MM.1S (cell line): ENCODE data around the gene ENTPD8.

Experiments used
- DNase-seq: peaks from one replicate; pipeline ENCODE4 v3.0.0-alpha.2; 2015
- H2AFZ ChIP-seq: fragments of 300-600 bp; sonication (generic); 2 replicates; pipeline ENCODE4 v1.6.0; 2016; ENCODE audit warnings: antibody characterized with exemption, low read length
- H3F3A ChIP-seq: fragments of 300-600 bp; sonication (generic); 2 replicates; pipeline ENCODE4 v1.6.1; 2016; ENCODE audit warnings: mild to moderate bottlenecking, antibody characterized with exemption, low read length, moderate library complexity, mixed read lengths; ENCODE audit not compliant: insufficient read depth
- H3K27ac ChIP-seq: fragments of 300-600 bp; sonication (generic); 2 replicates; pipeline ENCODE4 v1.5.1; 2016; ENCODE audit warnings: mild to moderate bottlenecking, low read length
- H3K27me3 ChIP-seq: fragments of 300-600 bp; sonication (generic); replicated peaks from 2 replicates; pipeline ENCODE4 v1.6.0; 2016; ENCODE audit warnings: low read length; ENCODE audit not compliant: insufficient read depth
- H3K36me3 ChIP-seq: fragments of 300-600 bp; sonication (generic); replicated peaks from 2 replicates; pipeline ENCODE4 v1.6.1; 2016; ENCODE audit warnings: mild to moderate bottlenecking, low read length, mixed read lengths; ENCODE audit not compliant: insufficient read depth
- H3K4me1 ChIP-seq: fragments of 300-600 bp; sonication (generic); 2 replicates; pipeline ENCODE4 v1.6.1; 2016; ENCODE audit warnings: low read length, mixed read lengths
- H3K4me2 ChIP-seq: fragments of 300-600 bp; sonication (generic); 2 replicates; pipeline ENCODE4 v1.6.0; 2016; ENCODE audit warnings: low read depth, low read length
- H3K4me3 ChIP-seq: fragments of 300-600 bp; sonication (generic); 2 replicates; pipeline ENCODE4 v1.5.1; 2016; ENCODE audit warnings: low read length, mixed read lengths
- H3K79me2 ChIP-seq: fragments of 300-600 bp; sonication (generic); 2 replicates; pipeline ENCODE4 v1.6.1; 2016; ENCODE audit warnings: mixed run types, low read length, mixed read lengths
- H3K9ac ChIP-seq: fragments of 300-600 bp; sonication (generic); 2 replicates; pipeline ENCODE4 v1.6.1; 2016; ENCODE audit warnings: low read length, mixed read lengths
- H3K9me2 ChIP-seq: fragments of 300-600 bp; sonication (generic); replicated peaks from 2 replicates; pipeline ENCODE4 v1.6.1; 2016; ENCODE audit warnings: mild to moderate bottlenecking, low read length, mixed read lengths; ENCODE audit not compliant: insufficient read depth
- H3K9me3 ChIP-seq: fragments of 300-600 bp; sonication (generic); replicated peaks from 2 replicates; pipeline ENCODE4 v1.6.1; 2016; ENCODE audit warnings: mild to moderate bottlenecking, low read length, mixed read lengths; ENCODE audit not compliant: insufficient read depth
- H4K20me1 ChIP-seq: fragments of 300-600 bp; sonication (generic); 2 replicates; pipeline ENCODE4 v1.6.1; 2016; ENCODE audit warnings: mild to moderate bottlenecking, low read length, moderate library complexity, mixed read lengths; ENCODE audit not compliant: insufficient read depth
- EZH2 ChIP-seq: fragments of 300-600 bp; sonication (generic); optimal IDR thresholded peaks from 2 replicates; pipeline ENCODE3; 2017; ENCODE audit warnings: low read depth, mild to moderate bottlenecking, antibody characterized with exemption, low read length, mixed read lengths
- EZH2phosphoT487 ChIP-seq: fragments of 300-600 bp; sonication (generic); IDR thresholded peaks from 2 replicates; pipeline ENCODE4 v1.6.1; 2018; ENCODE audit warnings: antibody characterized with exemption, low read length
- TF ChIP-seq, protein P1 (sequence below): fragments of 300-600 bp; sonication (generic); IDR thresholded peaks from 2 replicates; pipeline ENCODE4 v1.5.1; 2016; ENCODE audit warnings: antibody characterized with exemption, low read length, mixed read lengths

ENTPD8 gene

DNA sequence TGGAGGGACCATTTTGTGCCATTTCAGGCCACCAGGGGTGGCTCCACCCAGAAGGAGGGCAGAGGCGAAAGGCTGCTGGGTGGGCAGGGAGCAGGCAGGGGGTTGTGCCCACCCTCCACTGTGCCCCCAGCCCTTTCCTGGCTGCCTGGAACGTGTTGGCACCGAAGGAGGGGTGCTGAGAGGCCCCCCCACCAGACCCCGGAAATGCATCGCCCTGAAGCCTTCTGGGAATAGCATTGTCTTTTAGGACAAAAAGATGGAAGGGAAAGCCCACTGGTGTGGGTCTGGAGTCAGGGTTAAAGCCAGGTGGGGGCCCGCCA, 12.9 kb downstream of the ENTPD8 start:
- Histone ChIP-seq H3K79me2 (no peaks in the 10 kb centered on the region), H3K4me2 (no peak overlapping the region), H3K9ac (no peak overlapping the region), H3K9me3 (no peaks in the 10 kb centered on the region), H4K20me1 (no peaks in the 10 kb centered on the region), H3K4me1 (no peaks in the 10 kb centered on the region), H3K27me3 (peaks cover 88% of the 10 kb centered on the region), H3K36me3 (no peaks in the 10 kb centered on the region), H3K9me2 (no peaks in the 10 kb centered on the region), H3K4me3 (no peak overlapping the region), H2AFZ (no peak overlapping the region), H3F3A (peaks cover 5% of the 10 kb centered on the region; the same call in 1 of the 2 replicates), H3K27ac (no peak overlapping the region)
- no peak for TF ChIP-seq EZH2
- no peak for TF ChIP-seq EZH2phosphoT487
- TF ChIP-seq, protein P1, sequence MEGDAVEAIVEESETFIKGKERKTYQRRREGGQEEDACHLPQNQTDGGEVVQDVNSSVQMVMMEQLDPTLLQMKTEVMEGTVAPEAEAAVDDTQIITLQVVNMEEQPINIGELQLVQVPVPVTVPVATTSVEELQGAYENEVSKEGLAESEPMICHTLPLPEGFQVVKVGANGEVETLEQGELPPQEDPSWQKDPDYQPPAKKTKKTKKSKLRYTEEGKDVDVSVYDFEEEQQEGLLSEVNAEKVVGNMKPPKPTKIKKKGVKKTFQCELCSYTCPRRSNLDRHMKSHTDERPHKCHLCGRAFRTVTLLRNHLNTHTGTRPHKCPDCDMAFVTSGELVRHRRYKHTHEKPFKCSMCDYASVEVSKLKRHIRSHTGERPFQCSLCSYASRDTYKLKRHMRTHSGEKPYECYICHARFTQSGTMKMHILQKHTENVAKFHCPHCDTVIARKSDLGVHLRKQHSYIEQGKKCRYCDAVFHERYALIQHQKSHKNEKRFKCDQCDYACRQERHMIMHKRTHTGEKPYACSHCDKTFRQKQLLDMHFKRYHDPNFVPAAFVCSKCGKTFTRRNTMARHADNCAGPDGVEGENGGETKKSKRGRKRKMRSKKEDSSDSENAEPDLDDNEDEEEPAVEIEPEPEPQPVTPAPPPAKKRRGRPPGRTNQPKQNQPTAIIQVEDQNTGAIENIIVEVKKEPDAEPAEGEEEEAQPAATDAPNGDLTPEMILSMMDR, result no peak
- DNase-seq, result no peak

GRCh38 chr9:137427454-137428310, 13.5 kb downstream of the ENTPD8 start:
- Histone ChIP-seq H4K20me1 (no peaks in the 10 kb centered on the region), H3K27me3 (peaks cover 82% of the 10 kb centered on the region), H3K9me2 (no peaks in the 10 kb centered on the region), H3K79me2 (no peaks in the 10 kb centered on the region), H3F3A (peaks cover 5% of the 10 kb centered on the region; the same call in 1 of the 2 replicates), H3K9me3 (no peaks in the 10 kb centered on the region), H3K9ac (no peak overlapping the region), H3K4me1 (no peaks in the 10 kb centered on the region), H3K27ac (no peak overlapping the region), H3K36me3 (no peaks in the 10 kb centered on the region), H3K4me2 (no peak overlapping the region), H2AFZ (no peak overlapping the region), H3K4me3 (no peak overlapping the region)
- no peak for TF ChIP-seq EZH2
- no peak for TF ChIP-seq EZH2phosphoT487
- TF ChIP-seq, protein P1, result no peak
- no peak for DNase-seq

GRCh38 chr9:137426018-137426681, 15.0 kb downstream of the ENTPD8 start:
- no peak overlapping the region for H3K4me3 ChIP-seq
- H4K20me1 ChIP-seq, result no peaks in the 10 kb centered on the region
- no peak overlapping the region for H3K27ac ChIP-seq
- no peak overlapping the region for H3K4me2 ChIP-seq
- H2AFZ ChIP-seq, result no peak overlapping the region
- DNase-seq, result no peak
- peaks cover 5% of the 10 kb centered on the region; the same call in 1 of the 2 replicates for H3F3A ChIP-seq
- H3K4me1 ChIP-seq, result no peaks in the 10 kb centered on the region
- H3K79me2 ChIP-seq, result peaks cover 13% of the 10 kb centered on the region
- TF ChIP-seq EZH2phosphoT487, result no peak
- no peak for TF ChIP-seq EZH2
- TF ChIP-seq, protein P1, result no peak
- peaks cover 68% of the 10 kb centered on the region for H3K27me3 ChIP-seq
- H3K9me2 ChIP-seq, result no peaks in the 10 kb centered on the region
- H3K9ac ChIP-seq, result no peak overlapping the region
- no peaks in the 10 kb centered on the region for H3K9me3 ChIP-seq
- no peaks in the 10 kb centered on the region for H3K36me3 ChIP-seq
